Psoas muscle (tissue), 8 donors: Measurements from ENCODE around the gene RASAL2. TPM values are rescaled to one million over a fixed set of nuclear protein-coding genes. Genes with fewer than 3 reads are reported as not detected.

ENCODE experiments used
- ATAC-seq, 4 donors: fragments of 200-7000 bp; cut with Tn5 transposase; one replicate each; pipeline ENCODE4 v1.9.1; 2020; ENCODE audit warnings: moderate library complexity in 3 of 4, mild to moderate bottlenecking in 2 of 4
- DNase-seq, 2 donors: peaks; one replicate each; pipeline ENCODE4 v3.0.0-alpha.2; 2020
- H3K27ac ChIP-seq: fragments of 200-600 bp; one replicate; pipeline ENCODE4 v1.8.0; 2022
- H3K27me3 ChIP-seq, 3 donors: fragments of 200-600 bp in 1 of 3; one replicate each; pipeline versions ENCODE4 v1.6.1 to v1.8.0; 2013 to 2022; ENCODE audit warnings: low read length in 2 of 3, mild to moderate bottlenecking in 2 of 3, moderate library complexity in 1 of 3; ENCODE audit not compliant: insufficient read depth in 3 of 3
- H3K36me3 ChIP-seq, 2 donors: fragments of 200-600 bp in 1 of 2; one replicate each; pipeline versions ENCODE4 v1.6.1 to v1.8.0; 2013 to 2022; ENCODE audit warnings: low read depth in 1 of 2, mild to moderate bottlenecking in 1 of 2, moderate library complexity in 1 of 2; ENCODE audit not compliant: insufficient read depth in 1 of 2
- H3K4me1 ChIP-seq: fragments of 200-600 bp; one replicate; pipeline ENCODE4 v1.8.0; 2022
- H3K4me3 ChIP-seq: fragments of 200-600 bp; one replicate; pipeline ENCODE4 v1.8.0; 2022; ENCODE audit warnings: mild to moderate bottlenecking
- H3K9me3 ChIP-seq: fragments of 200-600 bp; one replicate; pipeline ENCODE4 v1.8.0; 2022
- CTCF ChIP-seq: fragments of 200-600 bp; IDR thresholded peaks from one replicate; pipeline ENCODE4 v1.8.0; 2022; ENCODE audit warnings: antibody characterized with exemption
- WGBS, 3 donors: extraction: QIAGEN DNeasy Blood & Tissue Kit; methylation state at CpG; one replicate each; pipeline versions ENCODE4 v1.1.6 to v1.1.7; 2013; 5-methylcytosine and 5-hydroxymethylcytosine counted together
- intact Hi-C, 2 donors: fragments of 100-400 bp; cut with DNase I; formaldehyde crosslinking; loops; one replicate each; pipeline versions ENCODE4 v1.11.0 to v1.14.2; 2022
- polyA plus RNA-seq, 3 donors: library from polyadenylated mRNA; stranded (reverse); fragments of 200-250 nt; gene quantifications; one replicate each; pipeline ENCODE4 v1.2.3, GENCODE V29; 2013
- total RNA-seq, 4 donors: library from RNA; stranded (reverse); fragmentation: NEBNext Ultra II Directional in 2 of 4; extraction: Animal tissue kit (Norgen Biotek cat#: 25700) in 2 of 4; gene quantifications; one replicate each; pipeline versions ENCODE4 v1.2.1 to v1.2.4, GENCODE V29; 2021 to 2023
- donor health status: healthy with polysubstance abuse.
- donor health status: DM: no; HTN: no; CAD: no; lungs with moderate emphysema.
- donor health status: Bipolar disorder and iron deficiency.
- donor health status: healthy.
- donor health status: DM: yes; HTN: yes; CAD: no.
- donor health status: DM: no; HTN: no; CAD: no.
- donor health status: DM: no; HTN: no; CAD: no.
- donor health status: DM: yes; HTN: yes; CAD: no.

RASAL2 gene
- total and polyA plus RNA-seq, 7 donors, result 1.9 to 42.1 (median 5.5) TPM

GRCh38 chr1:178076607-178077006 lies 17.3 kb upstream of the RASAL2 start:
- DNase-seq, result no peak
- no peaks in the 10 kb centered on the region for H3K4me1 ChIP-seq
- H3K4me3 ChIP-seq, result no peak overlapping the region
- TF ChIP-seq CTCF, result no peak
- WGBS, 3 donors, result 83 to 87% (median 86%) methylated on average over 2 of the region's 2 CpGs
- H3K27ac ChIP-seq, result no peak overlapping the region
- no peak for ATAC-seq
- H3K27me3 ChIP-seq, result no peaks in the 10 kb centered on the region
- intact Hi-C loops, result no loop called here
- H3K9me3 ChIP-seq, result no peaks in the 10 kb centered on the region
- no peaks in the 10 kb centered on the region for H3K36me3 ChIP-seq

- intact Hi-C loops, result no loop called here
- H3K27me3 ChIP-seq, result no peaks in the 10 kb centered on the region
- no peak overlapping the region for H3K27ac ChIP-seq
- H3K4me1 ChIP-seq, result no peaks in the 10 kb centered on the region
- H3K36me3 ChIP-seq, result no peaks in the 10 kb centered on the region
- DNase-seq (no peak), ATAC-seq (no peak)
- H3K9me3 ChIP-seq, result no peaks in the 10 kb centered on the region
- H3K4me3 ChIP-seq, result no peak overlapping the region
- no peak for TF ChIP-seq CTCF
Observed at GRCh38 chr1:178077917-178078316, 16.0 kb upstream of the RASAL2 start.

DNA sequence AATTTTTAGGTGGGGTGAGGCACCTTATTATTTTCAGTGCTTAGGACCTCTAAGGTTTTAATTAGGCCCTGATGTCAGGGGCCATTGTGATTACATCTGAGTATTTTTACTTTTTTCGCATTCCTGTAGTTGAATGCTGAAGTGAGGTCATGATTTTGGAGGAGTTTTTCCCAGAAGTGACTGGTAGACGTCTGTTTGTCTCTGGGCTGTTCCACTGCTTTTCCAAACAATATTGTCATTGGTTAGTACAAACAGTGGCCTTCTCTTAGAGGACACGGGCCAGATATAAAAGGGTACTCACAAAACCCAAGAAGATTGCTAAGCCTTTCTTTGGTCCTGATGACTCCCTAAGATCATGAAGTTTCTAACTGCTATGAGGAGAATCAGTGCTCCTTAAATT lies 7.6 kb upstream of the RASAL2 start:
- ATAC-seq (no peak), DNase-seq (no peak)
- Histone ChIP-seq H3K4me1 (peaks cover 4% of the 10 kb centered on the region), H3K27ac (no peak overlapping the region), H3K4me3 (no peak overlapping the region), H3K36me3 (no peaks in the 10 kb centered on the region), H3K9me3 (no peaks in the 10 kb centered on the region), H3K27me3 (no peaks in the 10 kb centered on the region)
- WGBS, 3 donors, result 55 to 70% (median 58%) methylated on average over 3 of the region's 3 CpGs
- no peak for TF ChIP-seq CTCF
- intact Hi-C loops, result no loop called here

- 17 to 28% (median 20%) methylated on average over 4 of the region's 4 CpGs for WGBS, 3 donors
- H3K27ac ChIP-seq, result no peak overlapping the region
Observed at GRCh38 chr1:178086766-178087165, 7.1 kb upstream of the RASAL2 start.

More at GRCh38 chr1:178086766-178087165, 7.1 kb upstream of the RASAL2 start:
- no peak for ATAC-seq
- Histone ChIP-seq H3K27me3 (no peaks in the 10 kb centered on the region), H3K9me3 (no peaks in the 10 kb centered on the region), H3K4me1 (peaks cover 4% of the 10 kb centered on the region), H3K36me3 (no peaks in the 10 kb centered on the region), H3K4me3 (no peak overlapping the region)
- DNase-seq, result no peak
- intact Hi-C loops, result no loop called here
- no peak for TF ChIP-seq CTCF
